Erythroblast (primary cell): ENCODE results near the gene LRFN5.
"Not testable (repeated sequence)": the region's sequence is repeated elsewhere in the genome, so short reads cannot be mapped to it uniquely, and the experiment has no call there.

Experiments used
- DNase-seq, 2 experiments: peaks; one replicate each; lab custom pipeline; 2025; lab: John Stamatoyannopoulos, UW
- GATA1 ChIP-seq: IDR thresholded peaks from 2 replicates; pipeline ENCODE4 v1.6.1; 2011; ENCODE audit warnings: low read depth, mild to moderate bottlenecking, control low read depth, low read length, moderate library complexity
- POLR2A ChIP-seq: IDR thresholded peaks from 2 replicates; pipeline ENCODE4 v1.6.1; 2011; ENCODE audit warnings: mild to moderate bottlenecking, low read length

LRFN5 gene

DNA sequence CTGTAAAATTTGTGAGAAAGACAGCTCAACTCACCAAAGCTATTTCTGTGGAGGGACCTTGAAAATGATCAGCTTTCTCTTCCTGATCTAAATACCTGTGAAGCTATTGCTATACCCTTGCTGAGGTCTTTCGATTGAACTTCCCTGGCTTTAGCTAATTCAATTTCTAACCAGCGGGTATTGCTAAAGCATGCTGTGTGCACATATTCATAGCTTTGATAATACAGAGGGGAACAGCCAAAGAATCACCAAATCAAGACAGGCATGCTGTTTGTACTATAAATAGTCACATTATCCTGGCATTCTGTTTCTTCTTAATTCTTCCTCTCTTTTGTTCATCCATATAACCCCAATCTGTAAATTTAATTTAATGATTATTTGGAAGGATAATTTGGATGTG lies 233.0 kb downstream of the LRFN5 start:
- TF ChIP-seq POLR2A (no peak), GATA1 (no peak)

DNA sequence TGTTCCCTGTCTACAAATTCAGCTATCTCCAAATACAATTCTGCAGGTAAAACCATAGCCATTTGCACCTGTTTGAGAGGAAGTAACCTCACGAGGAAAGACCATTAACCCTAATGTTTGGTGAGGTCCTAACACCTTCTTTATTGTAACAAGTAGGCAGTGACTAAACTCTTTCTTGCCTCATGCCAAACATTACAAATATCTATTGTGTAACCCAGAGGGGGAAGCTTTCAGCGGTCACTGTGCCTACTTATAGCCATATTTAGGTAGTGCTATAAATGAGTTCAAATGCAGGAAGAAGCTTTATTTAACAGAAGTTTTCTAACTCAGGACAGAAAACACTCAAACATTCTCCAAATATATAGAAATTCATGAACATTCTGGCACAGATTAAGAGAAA lies 252.7 kb downstream of the LRFN5 start:
- TF ChIP-seq GATA1 (no peak), POLR2A (no peak)
- no peak for DNase-seq

More for the DNA sequence above, 233.0 kb downstream of the LRFN5 start:
- DNase-seq: no peak

DNA sequence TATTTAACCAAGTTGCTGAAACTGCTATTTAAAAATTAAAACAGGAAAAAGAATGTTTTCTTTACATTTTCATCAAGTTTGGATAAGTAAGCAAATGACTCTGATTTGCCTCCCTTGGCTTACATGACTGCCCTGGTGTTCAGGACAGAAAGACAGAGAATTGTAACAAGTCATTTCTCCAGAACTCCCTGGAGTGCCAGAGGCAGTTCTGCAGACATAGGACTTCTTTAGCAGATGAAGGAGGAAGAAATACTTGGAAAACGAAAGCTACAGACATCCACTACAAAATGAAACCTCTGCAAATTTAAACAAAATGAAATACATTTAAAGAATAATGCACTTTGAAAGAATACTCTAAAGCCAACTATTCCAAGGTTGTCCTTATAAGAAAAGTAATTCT lies 253.9 kb downstream of the LRFN5 start:
- DNase-seq: no peak
- TF ChIP-seq GATA1: no peak
- TF ChIP-seq POLR2A: no peak

DNA sequence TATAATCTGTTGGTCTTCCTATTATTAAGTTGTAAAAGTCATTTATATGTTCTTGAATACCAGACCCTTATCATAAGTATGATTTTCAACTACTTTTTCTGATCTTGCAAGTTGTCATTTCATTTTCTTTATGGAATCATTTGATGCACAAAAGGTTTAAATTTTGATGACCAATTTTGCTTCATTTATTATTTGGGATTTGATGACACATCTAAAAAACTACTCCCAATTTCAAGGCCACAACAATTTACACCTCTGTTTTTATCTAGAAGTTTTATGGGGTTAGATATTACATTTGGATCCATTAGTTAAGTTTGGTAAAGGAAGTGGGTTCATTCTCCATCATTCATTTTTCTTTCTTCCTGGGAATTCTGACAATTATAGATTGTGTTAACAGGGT lies 259.2 kb downstream of the LRFN5 start:
- no peak for DNase-seq
- no peak for TF ChIP-seq POLR2A
- TF ChIP-seq GATA1: no peak

DNA sequence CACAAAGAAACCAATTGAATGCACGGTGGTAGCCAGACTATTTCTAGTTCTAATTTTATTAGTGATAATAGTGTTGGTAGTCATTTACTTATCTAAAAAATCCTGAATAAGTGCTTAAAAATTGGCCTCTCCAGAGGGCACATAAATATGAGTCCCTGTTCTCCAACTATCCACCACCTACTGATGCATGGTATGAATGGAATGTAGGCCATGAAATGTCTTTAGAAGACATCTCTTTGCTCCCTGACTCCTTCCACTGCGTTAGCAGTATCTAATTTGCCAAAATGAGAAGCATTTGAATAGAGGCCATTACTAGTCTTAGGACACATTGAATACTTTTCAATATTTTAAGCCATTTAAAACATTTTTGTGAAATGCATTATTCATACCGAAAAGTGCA lies 261.7 kb downstream of the LRFN5 start:
- no peak for TF ChIP-seq GATA1
- no peak for TF ChIP-seq POLR2A
- no peak for DNase-seq

DNA sequence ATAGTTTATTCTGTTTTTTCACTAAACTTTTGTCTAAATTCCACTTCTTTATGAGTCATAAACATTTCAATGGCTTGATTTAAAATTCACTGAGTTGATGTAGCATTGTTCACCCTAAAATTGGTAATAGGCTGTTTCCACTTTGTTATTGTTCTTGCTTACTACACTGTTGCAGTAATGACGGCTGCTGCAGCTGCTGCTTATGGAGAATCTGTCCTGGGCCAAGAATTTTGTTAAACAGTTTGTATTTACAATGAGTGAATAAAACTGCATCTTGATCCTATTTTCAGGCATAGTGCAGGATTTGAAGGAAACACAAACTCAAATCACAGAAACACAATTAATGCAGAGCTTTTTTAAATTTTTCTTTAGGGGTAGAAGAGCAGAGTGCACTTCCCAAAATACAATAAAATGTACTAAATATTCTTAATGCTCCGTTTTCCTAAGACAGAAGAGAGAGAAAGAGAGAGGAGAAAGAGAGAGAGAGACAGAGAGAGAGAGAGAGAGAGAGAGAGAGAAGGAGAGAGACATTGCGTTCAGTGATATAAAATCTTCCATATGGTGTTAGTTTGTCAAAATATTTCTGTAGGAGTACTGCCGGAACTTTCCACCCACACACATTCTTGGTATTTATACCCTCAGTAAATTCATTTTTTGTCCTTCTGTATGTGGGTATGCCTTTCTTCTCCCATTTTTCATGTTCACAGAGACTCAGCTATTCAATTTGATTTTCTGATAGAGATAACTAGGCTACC lies 266.4 kb downstream of the LRFN5 start:
- TF ChIP-seq POLR2A: no peak
- TF ChIP-seq GATA1: no peak
- DNase-seq: no peak

DNA sequence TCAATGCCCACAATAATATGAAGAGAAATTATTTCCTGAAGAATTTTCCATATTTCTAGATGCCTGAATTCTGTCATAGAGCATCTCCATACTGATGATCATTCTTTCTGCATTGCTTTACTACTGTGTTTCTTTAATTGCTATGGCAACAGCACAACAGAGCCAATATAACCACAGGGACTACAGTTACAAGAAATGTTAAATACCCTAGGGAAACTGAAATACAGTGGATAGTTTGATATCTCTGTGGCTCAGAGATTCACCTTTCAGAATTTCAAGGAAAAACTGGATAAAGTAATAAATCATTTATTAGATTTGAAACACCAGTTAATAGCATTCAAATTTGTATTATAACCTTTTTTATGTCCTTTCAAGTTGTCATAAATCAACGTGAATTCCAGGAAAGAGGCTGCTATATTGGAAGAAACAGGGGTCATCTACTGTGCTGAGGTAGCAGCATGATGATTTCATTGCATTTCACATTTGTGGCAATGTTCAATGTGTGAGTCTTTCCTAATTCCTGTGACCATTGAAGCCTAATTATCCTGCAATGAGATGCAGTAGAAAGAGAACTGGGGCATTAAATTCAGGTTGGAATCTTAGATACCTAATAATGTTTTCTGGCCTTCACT lies 267.1 kb downstream of the LRFN5 start:
- TF ChIP-seq POLR2A: no peak
- TF ChIP-seq GATA1: no peak
- DNase-seq: no peak

DNA sequence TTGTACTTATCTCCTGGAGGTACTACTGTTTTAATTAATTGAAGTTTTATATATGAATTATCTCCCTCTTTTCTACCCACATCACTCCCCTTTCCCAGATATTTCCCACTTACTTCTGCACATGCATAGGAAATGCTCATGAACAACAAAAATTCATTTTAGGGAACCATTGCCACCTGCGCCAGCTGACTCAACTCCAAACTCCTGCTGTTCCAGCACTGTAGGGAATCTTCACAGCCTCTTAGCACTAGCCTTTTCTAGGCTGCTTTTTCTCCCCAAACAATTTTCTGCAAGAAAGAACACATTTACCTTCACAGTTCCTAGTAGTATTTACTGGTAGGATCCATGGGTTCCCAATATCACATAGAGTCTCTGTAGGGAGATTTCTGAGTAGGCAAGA lies 268.4 kb downstream of the LRFN5 start:
- DNase-seq: no peak
- TF ChIP-seq POLR2A: no peak
- TF ChIP-seq GATA1: no peak

DNA sequence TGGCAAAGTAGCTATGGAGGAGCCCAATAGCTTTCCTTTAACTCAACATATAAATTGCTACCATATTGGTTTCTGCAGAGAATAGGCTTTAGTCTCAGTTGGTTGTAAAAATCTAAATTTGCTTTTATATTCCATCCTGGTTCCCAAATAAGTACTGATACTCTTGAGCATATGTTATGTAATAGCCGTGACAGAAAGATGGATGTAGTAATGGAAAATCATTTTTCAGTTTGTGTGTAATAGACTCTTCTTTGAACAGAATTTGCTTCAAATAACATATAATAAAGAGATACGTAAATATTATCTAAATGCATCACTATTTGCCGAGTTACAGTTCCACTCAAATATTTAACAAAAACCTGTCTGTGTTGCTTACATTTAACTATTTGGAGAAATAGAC lies 271.6 kb downstream of the LRFN5 start:
- no peak for TF ChIP-seq GATA1
- no peak for TF ChIP-seq POLR2A
- DNase-seq: no peak

DNA sequence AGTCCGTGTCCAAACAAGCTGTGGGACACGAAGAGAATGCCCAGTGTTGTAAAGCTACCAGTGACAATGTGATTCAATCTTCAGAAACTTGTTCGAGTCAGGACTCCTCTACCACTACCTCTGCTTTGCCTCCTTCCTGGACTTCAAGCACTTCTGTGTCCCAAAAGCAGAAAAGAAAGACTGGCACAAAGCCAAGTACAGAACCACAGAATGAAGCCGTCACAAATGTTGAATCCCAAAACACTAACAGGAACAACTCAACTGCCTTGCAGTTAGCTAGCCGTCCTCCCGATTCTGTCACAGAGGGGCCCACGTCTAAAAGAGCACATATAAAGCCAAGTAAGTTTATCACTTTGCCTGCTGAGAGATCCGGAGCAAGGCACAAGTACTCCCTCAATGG lies 284.9 kb downstream of the LRFN5 start:
- TF ChIP-seq POLR2A (no peak), GATA1 (no peak)
- DNase-seq: no peak

DNA sequence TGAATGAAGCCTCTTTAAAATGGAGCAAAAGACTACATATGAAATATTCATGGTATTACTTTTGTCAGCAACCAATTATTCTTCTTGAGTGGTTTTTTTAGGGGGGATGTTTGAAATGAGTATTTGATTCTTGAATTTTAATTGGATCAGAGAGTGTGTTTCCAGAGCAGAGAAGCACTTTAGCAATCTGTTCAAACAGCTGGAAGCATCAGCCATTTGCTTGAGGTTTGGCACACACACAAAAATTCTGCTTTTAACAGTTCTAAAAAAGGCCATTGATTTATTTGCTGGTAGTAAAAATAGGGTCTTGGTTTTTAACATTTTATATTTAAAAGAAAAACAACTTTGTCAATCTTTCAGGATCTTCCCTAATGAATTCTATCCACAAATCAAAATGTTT lies 292.7 kb downstream of the LRFN5 start:
- DNase-seq: no peak
- TF ChIP-seq GATA1 (no peak), POLR2A (no peak)

DNA sequence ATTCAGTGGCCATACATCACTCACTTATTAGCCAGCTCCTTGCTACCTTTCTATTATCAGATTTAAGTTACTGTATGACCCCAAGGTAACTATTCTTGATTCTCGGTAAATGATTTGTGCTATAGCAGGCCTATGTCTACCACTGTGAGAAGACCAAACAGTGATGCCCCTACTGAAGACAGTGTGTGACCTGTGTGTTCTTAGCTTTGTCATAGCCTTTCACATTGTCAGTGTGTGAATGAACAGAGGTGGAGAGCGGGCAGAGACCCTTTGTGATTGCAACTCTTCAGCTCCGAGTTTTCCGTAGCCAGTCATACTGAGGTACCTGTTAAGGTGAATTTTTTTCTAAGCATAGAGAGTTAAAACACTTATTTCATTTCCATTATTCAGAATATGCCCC lies 294.0 kb downstream of the LRFN5 start:
- TF ChIP-seq POLR2A: no peak
- no peak for TF ChIP-seq GATA1
- DNase-seq: no peak

DNA sequence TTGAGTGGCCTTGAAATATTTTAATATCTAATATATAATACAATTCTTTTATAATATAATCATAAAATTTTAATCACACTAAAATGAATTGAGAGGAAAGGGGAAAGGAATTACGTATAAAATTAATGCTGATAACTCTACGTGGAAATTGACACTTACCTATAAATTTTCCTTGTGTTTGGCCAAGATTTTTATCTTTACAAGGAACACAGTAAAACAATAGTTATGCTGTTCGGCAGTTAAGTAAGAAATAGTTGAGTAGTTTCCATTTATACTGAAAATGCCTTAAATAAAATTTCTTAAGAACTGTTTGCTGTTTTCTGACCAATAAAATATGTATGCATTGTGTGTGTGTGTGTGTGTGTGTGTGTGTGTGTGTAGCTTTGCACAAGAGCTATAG lies 294.4 kb downstream of the LRFN5 start:
- TF ChIP-seq GATA1 (no peak), POLR2A (no peak)
- no peak for DNase-seq

DNA sequence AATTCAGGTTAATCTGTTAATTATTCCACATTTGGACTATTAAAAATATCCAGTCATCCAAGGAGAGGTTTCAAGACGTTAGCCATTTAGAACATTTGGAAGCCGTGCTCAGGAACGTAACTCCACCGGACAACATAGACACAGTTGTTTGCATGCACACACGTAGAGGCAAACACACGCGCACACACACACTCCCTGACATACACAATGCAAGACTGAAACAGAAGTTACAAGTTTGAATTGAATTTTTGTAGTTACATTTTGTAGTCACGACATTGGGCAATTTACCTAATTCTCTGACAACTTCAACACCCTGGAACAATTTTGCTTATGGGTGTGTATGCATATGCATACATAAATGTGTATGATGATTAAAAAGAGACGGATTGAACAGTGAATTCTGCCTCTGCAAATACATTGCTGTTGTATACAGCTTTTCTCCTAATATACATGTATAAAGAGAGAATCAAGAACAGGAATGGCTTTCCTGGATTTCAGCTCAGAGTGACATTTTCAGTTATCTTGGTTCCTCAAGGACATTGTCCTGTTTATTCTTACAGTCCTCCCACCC lies 298.8 kb downstream of the LRFN5 start:
- TF ChIP-seq POLR2A (no peak), GATA1 (no peak)
- no peak for DNase-seq

DNA sequence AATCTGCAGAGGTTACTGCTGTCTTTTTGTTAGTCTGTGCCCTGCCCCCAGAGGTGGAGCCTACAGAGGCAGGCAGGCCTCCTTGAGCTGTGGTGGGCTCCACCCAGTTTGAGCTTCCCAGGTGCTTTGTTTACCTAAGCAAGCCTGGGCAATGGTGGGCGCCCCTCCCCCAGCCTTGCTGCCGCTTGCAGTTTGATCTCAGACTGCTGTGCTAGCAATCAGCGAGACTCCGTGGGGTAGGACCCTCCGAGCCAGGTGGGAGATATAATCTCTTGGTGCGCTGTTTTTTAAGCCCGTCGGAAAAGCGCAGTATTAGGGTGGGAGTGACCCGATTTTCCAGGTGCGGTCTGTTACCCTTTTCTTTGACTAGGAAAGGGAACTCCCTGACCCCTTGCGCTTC lies 304.5 kb downstream of the LRFN5 start:
- not testable (repeated sequence) for DNase-seq
